HG03558 (cell line): ENCODE data around the gene DHODH.

ENCODE experiments used
- ATAC-seq: cut with Tn5 transposase; IDR thresholded peaks from one replicate; pipeline ENCODE4 v1.9.1; 2021; ENCODE audit warnings: moderate number of reproducible peaks; ENCODE audit not compliant: unreplicated experiment; ENCODE audit errors: extremely low read depth

DHODH gene

GRCh38 chr16:72013389-72013788 lies 4.8 kb downstream of the DHODH start:
- no peak for ATAC-seq

DNA sequence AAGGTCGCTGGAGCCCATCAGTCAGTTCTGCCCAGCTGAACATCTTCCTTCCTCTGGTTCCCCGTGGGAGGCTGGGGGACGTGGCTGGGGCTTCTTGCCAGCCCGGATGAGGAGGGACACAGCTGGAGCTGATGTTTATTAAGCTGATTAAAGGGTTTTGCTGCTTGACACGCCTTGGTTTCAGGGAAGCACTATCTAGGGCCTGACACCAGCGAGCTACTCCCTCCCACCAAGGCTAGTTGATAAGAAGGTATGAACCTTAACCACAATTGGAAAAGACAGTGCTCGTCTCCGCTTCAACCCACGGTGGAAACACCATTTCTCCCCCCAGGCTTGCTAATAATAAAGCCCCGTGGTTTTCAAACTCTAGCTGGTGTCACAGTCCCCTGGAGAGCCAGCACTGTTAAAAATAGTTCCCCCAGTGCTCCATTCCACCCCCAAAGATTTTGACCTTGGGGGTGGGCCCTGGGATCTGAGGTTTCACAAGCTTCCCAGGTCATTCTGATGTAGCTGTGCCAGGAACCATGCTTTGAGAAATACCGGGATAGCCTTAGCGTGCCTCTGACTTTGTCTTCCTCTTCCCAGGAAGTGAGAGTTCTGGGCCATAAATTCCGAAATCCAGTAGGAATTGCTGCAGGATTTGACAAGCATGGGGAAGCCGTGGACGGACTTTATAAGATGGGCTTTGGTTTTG lies 5.5 kb downstream of the DHODH start:
- no peak for ATAC-seq

DNA sequence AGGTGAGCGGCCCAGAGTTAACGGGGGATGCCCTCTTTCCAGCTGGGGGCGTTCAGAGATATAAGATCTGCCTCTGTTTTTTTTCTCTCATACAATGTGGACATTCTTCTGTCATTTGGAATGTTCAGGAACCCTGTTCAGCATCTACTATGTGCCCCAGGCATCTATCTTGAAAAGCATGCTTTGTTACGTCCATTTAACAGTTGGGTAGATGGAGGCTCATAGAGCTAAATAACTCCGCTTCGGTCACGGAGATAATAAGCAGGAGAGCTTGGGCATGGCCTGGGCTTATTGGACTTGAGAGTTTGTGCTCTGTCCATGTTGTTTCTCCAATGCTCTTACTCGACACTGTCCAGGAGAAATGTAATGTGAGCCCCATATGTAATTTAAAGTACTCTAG lies 6.1 kb downstream of the DHODH start:
- ATAC-seq, result no peak

- no peak for ATAC-seq
These were observed 6.6 kb downstream of the DHODH start for GRCh38 chr16:72015124-72015523.

DNA sequence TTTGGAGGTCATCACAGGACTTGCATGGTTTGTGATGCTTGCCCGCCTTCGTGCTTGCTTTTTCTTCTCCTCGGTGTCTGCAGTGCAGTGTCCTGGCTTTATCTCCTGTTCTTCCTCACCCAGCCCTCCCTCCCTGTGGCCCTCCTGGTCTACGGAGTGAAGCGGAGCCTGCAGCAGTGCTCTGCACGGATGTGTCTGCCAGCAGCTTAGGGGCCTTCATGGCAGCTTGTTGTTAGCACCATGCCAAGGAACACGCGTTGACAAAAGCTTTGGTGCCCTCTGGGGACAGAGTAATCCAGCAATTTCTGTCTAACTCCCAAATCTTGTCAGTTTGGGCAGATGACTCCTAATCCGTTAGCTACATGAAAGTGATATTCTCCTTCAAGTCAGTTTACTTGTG lies 9.9 kb downstream of the DHODH start:
- ATAC-seq, result no peak

- no peak for ATAC-seq
These were observed 12.5 kb downstream of the DHODH start for GRCh38 chr16:72021043-72021442.

GRCh38 chr16:72022127-72022526 lies 13.6 kb downstream of the DHODH start:
- ATAC-seq, result no peak

GRCh38 chr16:72023962-72024361 lies 15.4 kb downstream of the DHODH start:
- ATAC-seq, result no peak

GRCh38 chr16:72024862-72025382 lies 16.4 kb downstream of the DHODH start:
- no peak for ATAC-seq

DNA sequence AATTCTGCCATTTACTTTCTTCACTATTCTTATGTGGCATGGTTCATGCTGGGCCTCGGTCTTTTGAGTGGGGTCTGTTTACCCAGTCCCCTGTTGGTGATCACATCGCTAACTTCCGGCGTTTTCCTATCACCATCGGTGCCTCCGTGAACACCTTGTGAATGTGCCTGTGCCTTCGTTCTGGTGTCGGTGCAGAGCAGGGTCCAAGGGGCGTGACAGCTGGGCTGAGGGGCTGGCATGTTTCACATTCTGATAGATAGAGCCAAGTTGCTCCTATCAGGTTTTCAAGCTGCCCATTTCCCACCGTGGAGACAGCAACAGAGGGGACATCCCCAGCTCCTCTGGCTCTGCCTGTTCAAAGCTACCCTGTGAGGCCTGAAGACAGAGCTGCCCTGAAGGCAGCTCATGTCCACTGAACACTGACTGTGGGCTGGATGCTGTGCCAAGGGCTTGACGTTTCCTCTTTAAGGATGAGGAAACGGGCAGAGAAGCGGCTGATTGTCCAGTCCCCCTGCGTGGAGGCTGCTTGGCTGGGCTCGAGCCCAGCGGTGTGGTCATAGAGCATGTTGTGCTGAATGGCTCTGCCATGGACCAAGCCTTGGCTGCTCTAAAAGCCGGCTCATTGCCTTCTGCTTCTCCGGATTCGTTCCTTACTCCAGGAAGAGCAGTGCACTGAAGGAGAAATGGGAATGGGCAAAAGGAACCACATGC lies 17.0 kb downstream of the DHODH start:
- no peak for ATAC-seq

GRCh38 chr16:72027669-72028378 lies 19.3 kb downstream of the DHODH start:
- ATAC-seq, result no peak

DNA sequence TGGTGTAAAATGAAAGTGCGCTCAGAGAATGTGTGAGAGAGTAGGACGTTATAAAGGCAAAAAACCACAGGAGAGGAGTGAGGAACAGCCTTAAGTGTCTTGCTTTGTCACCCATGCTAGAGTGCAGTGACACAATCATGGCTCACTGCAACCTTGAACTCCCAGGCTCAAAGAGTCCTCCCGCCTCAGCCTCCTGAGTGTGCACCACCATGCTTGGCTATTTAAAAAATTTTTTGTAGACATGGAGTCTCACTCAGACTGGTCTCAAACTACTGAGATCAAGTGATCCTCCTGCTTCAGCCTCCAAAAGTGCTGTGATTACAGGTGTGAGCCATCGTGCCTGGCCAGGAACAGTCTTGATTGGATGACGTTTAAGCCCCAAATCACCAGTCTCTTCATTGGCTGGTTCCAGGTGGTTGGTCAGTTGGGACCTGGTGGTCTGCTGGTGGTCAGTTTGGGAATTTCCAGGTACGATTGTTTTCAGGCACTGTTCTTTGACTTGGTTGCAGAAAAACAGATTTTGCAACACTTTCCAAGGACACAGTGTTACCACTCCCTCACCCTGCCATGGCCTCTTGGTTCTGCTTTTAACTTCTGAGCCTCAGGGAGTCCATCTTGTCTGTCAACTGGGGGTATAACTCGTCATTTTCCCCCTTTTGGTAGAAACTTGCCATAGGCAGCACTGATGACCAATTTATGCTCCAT lies 21.2 kb downstream of the DHODH start:
- ATAC-seq, result no peak

GRCh38 chr16:72033437-72033836 lies 24.9 kb downstream of the DHODH start:
- ATAC-seq, result no peak

GRCh38 chr16:72036098-72036497 lies 27.6 kb downstream of the DHODH start:
- ATAC-seq, result no peak

- ATAC-seq, result no peak
These were observed 33.7 kb downstream of the DHODH start for GRCh38 chr16:72042157-72042660.

DNA sequence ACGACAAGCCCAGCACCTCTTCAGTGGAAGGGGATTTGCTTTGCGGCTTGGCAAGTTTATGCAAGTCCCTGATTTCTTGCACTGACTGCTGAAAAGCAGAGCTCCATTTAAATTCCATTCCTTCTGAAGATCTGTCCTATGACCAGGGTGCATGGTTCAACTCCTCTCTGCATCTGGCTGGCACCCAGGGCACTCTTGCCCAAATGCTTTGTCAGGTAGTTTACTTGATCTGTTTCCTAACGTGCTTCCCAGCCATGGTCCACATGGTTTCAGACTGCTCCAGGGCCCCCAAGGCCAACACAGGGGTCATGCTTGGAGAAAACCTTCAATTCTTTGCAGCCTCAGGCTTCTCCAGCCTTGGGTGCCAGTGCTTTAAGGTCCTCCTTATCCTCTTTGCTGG lies 34.5 kb downstream of the DHODH start:
- no peak for ATAC-seq

DNA sequence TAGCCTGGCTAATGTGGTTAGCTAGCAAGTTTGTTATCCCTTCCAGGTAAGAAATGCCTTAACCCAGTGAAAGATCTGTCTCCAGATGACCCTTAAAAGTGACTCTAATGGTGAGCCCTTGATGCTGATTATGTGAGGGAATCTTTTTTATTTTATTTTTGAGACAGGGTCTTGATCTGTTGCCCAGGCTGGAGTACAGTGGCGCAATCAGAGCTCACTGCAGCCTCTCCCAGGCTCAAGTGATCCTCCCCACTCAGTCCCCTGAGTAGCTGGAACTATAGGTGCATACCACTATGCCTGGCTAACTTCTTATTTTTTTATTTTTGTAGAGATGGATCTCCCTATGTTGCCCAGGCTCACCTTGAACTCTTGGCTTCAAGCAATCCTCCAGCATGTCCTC lies 35.0 kb downstream of the DHODH start:
- ATAC-seq, result no peak

GRCh38 chr16:72044296-72044695 lies 35.8 kb downstream of the DHODH start:
- no peak for ATAC-seq

DNA sequence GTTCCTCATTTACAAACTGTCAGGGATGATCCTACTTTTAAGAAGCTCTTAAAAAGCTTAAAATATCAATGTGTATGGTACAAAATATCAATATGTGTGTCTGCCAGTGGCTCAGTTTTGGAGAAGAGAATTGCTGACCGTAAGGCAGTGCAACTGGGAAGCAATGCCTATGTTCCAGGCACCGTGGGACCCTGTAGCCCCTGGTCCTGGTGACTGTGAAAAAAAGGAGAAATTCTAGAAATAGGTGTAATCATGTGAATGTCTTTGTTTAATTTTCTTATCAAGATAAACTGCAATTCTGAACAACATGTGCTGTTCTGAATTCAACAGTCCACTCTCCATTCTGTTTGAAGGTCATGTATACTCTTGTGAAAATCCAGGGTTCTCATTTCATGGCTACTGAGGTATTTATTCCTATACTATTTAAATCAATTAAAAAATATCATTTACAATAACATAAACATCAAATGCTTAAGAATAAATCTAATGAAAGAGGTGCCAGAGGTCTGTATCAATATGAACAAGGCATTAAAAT lies 36.3 kb downstream of the DHODH start:
- ATAC-seq, result no peak

DNA sequence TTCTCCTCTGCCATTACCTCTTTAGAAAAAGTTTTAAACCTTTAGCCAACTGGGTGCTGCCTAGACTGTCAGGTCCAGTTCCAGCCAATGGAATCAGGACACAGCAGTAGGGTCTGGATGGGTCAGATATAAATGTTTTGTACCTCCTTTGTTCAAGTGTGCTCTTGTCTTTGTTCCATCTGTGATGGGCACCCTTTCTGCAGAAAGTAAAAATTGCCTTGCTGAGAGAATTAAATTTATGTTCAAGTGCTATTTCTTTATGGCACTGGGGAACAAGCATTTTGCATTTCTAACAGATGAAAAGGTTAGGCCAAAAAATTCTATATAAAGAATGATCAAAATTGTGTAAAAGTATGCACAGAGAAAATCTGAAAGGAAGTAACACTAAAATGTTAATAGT lies 40.6 kb downstream of the DHODH start:
- no peak for ATAC-seq
